H1 (cell line): ENCODE data around the gene UGT1A8. TPM values are rescaled to one million over a fixed set of nuclear protein-coding genes. Genes with fewer than 3 reads are reported as not detected.

Experiments
- CTCF ChIA-PET: fragments of 300-600 bp; sonication (Branson Sonifier 250); formaldehyde crosslinking; loops from one replicate; lab custom pipeline; 2021; ENCODE audit not compliant: partially characterized antibody; lab: Charles Lee
- POLR2A ChIA-PET: fragments of 300-600 bp; sonication (Branson Sonifier 250); formaldehyde crosslinking; loops from one replicate; lab custom pipeline; 2021; ENCODE audit warnings: inconsistent platforms; ENCODE audit not compliant: partially characterized antibody; lab: Charles Lee
- DNase-seq, 2 experiments: peaks; one replicate each; pipeline versions ENCODE4 v3.0.0 to v3.0.0-alpha.2; 2010 to 2022; ENCODE audit warnings: low spot score in 2 of 2, low read depth in 1 of 2, mixed read lengths in 1 of 2
- FAIRE-seq: peaks from 2 replicates; lab custom pipeline; 2011; peaks lifted over from hg19 to GRCh38; lab: Jason Lieb, UNC
- H2AFZ ChIP-seq: 2 replicates; pipeline ENCODE4 v1.8.1; 2012; ENCODE audit warnings: low read length, inconsistent platforms
- H2AK5ac ChIP-seq: 2 replicates; pipeline ENCODE4 v1.6.1; 2013; ENCODE audit warnings: low read depth, low read length
- H2BK120ac ChIP-seq: replicated peaks from 2 replicates; pipeline ENCODE3; 2013; ENCODE audit warnings: low read depth, low read length, inconsistent platforms
- H2BK12ac ChIP-seq: 2 replicates; pipeline ENCODE4 v1.6.1; 2013; ENCODE audit warnings: low read depth, low read length
- H2BK15ac ChIP-seq: 2 replicates; pipeline ENCODE4 v1.6.1; 2013; ENCODE audit warnings: low read length
- H2BK20ac ChIP-seq: 2 replicates; pipeline ENCODE4 v1.6.1; 2013; ENCODE audit warnings: low read length
- H2BK5ac ChIP-seq: 2 replicates; pipeline ENCODE4 v1.6.1; 2013; ENCODE audit warnings: low read depth, low read length
- H3K14ac ChIP-seq: 2 replicates; pipeline ENCODE4 v1.6.1; 2013; ENCODE audit warnings: inconsistent platforms; ENCODE audit not compliant: insufficient read length
- H3K18ac ChIP-seq: 2 replicates; pipeline ENCODE4 v1.6.1; 2013; ENCODE audit warnings: low read length; ENCODE audit errors: extremely low read depth
- H3K23ac ChIP-seq: 2 replicates; pipeline ENCODE4 v1.6.1; 2013; ENCODE audit warnings: inconsistent platforms; ENCODE audit not compliant: insufficient read length
- H3K23me2 ChIP-seq: 2 replicates; pipeline ENCODE4 v1.6.1; 2013; ENCODE audit warnings: low read depth, low read length
- H3K27ac ChIP-seq: 2 replicates; pipeline ENCODE4 v1.6.1; 2011; ENCODE audit warnings: low read depth, low read length, inconsistent platforms
- H3K27me3 ChIP-seq, 4 experiments: replicated peaks in 1 of 4; 1 replicate in 1 of 4; 2 replicates in 3 of 4; pipeline versions ENCODE4 v1.6.1 to v1.8.1; 2011 to 2013; ENCODE audit warnings: low read length in 3 of 4, mild to moderate bottlenecking in 3 of 4, inconsistent platforms in 2 of 4, mixed read lengths in 2 of 4, moderate library complexity in 1 of 4; ENCODE audit not compliant: control insufficient read depth in 3 of 4, insufficient read depth in 3 of 4; ENCODE audit errors: extremely low read depth in 1 of 4
- H3K36me3 ChIP-seq, 4 experiments: 2 replicates each; pipeline versions ENCODE4 v1.6.1 to v1.8.1; 2011 to 2013; ENCODE audit warnings: mild to moderate bottlenecking in 4 of 4, low read length in 3 of 4, moderate library complexity in 2 of 4, control low read depth in 1 of 4, inconsistent platforms in 1 of 4; ENCODE audit not compliant: insufficient read depth in 4 of 4, control insufficient read depth in 2 of 4
- H3K4ac ChIP-seq: replicated peaks from 2 replicates; pipeline ENCODE3; 2013; ENCODE audit warnings: low read length, low read depth, mixed read lengths, inconsistent platforms; ENCODE audit not compliant: insufficient read length
- H3K4me1 ChIP-seq, 4 experiments: replicated peaks in 1 of 4; 1 replicate in 1 of 4; 2 replicates in 3 of 4; pipeline versions ENCODE4 v1.6.1 to v1.8.1; 2011 to 2013; ENCODE audit warnings: low read length in 3 of 4, inconsistent platforms in 2 of 4, mixed read lengths in 1 of 4; ENCODE audit not compliant: insufficient read depth in 4 of 4, control insufficient read depth in 3 of 4
- H3K4me2 ChIP-seq, 2 experiments: 2 replicates each; pipeline versions ENCODE4 v1.6.1 to v1.8.1; 2011 to 2013; ENCODE audit warnings: low read depth in 2 of 2, low read length in 2 of 2, control low read depth in 1 of 2, inconsistent platforms in 1 of 2, mild to moderate bottlenecking in 1 of 2; ENCODE audit not compliant: insufficient read depth in 1 of 2
- H3K4me3 ChIP-seq, 4 experiments: fragments of 200-600, 300-600 bp in 1 of 4; sonication (generic), shearing (Covaris generic), sonication (Bioruptor Twin) in 1 of 4; 2 replicates each; pipeline versions ENCODE4 v1.5.1 to v1.8.1; 2011 to 2016; ENCODE audit warnings: low read length in 4 of 4, low read depth in 3 of 4, control low read depth in 2 of 4, inconsistent platforms in 2 of 4, mild to moderate bottlenecking in 2 of 4, mixed read lengths in 1 of 4, moderate library complexity in 1 of 4; ENCODE audit not compliant: insufficient read depth in 2 of 4; ENCODE audit errors: extremely low read depth in 1 of 4
- H3K56ac ChIP-seq: replicated peaks from 2 replicates; pipeline ENCODE3; 2013; ENCODE audit warnings: low read depth, mild to moderate bottlenecking, mixed read lengths, low read length, inconsistent platforms; ENCODE audit not compliant: insufficient read length
- H3K79me1 ChIP-seq: 2 replicates; pipeline ENCODE4 v1.6.1; 2013; ENCODE audit warnings: low read depth, low read length, control low read depth
- H3K79me2 ChIP-seq, 2 experiments: 2 replicates each; pipeline versions ENCODE4 v1.6.1 to v1.8.1; 2012 to 2013; ENCODE audit warnings: low read length in 2 of 2, mild to moderate bottlenecking in 2 of 2, inconsistent platforms in 1 of 2; ENCODE audit not compliant: insufficient read depth in 2 of 2, control insufficient read depth in 1 of 2
- H3K9ac ChIP-seq, 4 experiments: replicated peaks in 1 of 4; 1 replicate in 1 of 4; 2 replicates in 3 of 4; pipeline versions ENCODE4 v1.6.1 to v1.8.1; 2011 to 2013; ENCODE audit warnings: low read depth in 3 of 4, low read length in 3 of 4, control low read depth in 2 of 4, mild to moderate bottlenecking in 2 of 4, moderate library complexity in 2 of 4, inconsistent platforms in 1 of 4; ENCODE audit errors: extremely low read depth in 1 of 4
- H3K9me3 ChIP-seq, 2 experiments: 2 replicates each; pipeline versions ENCODE4 v1.6.1 to v1.8.1; 2012 to 2013; ENCODE audit warnings: mild to moderate bottlenecking in 2 of 2, moderate library complexity in 2 of 2, control low read depth in 1 of 2, inconsistent platforms in 1 of 2, low read depth in 1 of 2, low read length in 1 of 2, mixed read lengths in 1 of 2; ENCODE audit not compliant: insufficient read depth in 2 of 2
- H4K20me1 ChIP-seq, 2 experiments: replicated peaks in 1 of 2; 2 replicates each; pipeline versions ENCODE3 to v1.8.1; 2011 to 2013; ENCODE audit warnings: inconsistent platforms in 2 of 2, low read length in 2 of 2, mild to moderate bottlenecking in 1 of 2; ENCODE audit not compliant: insufficient read depth in 2 of 2, control insufficient read depth in 1 of 2
- H4K5ac ChIP-seq: 2 replicates; pipeline ENCODE4 v1.6.1; 2013; ENCODE audit warnings: low read length, low read depth, mixed read lengths, inconsistent platforms; ENCODE audit not compliant: insufficient read length
- H4K8ac ChIP-seq: 2 replicates; pipeline ENCODE4 v1.8.0; 2013; ENCODE audit warnings: mild to moderate bottlenecking, moderate library complexity, low read length, inconsistent platforms; ENCODE audit not compliant: insufficient read depth; ENCODE audit errors: extremely low read depth
- H4K91ac ChIP-seq: replicated peaks from 2 replicates; pipeline ENCODE3; 2013; ENCODE audit warnings: low read length, mixed read lengths, inconsistent platforms; ENCODE audit not compliant: insufficient read length
- RAD21 ChIP-seq, 2 experiments: IDR thresholded peaks in 1 of 2; conservative IDR thresholded peaks in 1 of 2; 2 replicates each; pipeline ENCODE4 v1.6.1; 2011; ENCODE audit warnings: low read depth in 2 of 2, low read length in 2 of 2, improper control_type of control experiment in 1 of 2, inconsistent platforms in 1 of 2, mild to moderate bottlenecking in 1 of 2, moderate library complexity in 1 of 2
- SIN3A ChIP-seq, 2 experiments: IDR thresholded peaks in 1 of 2; conservative IDR thresholded peaks in 1 of 2; 2 replicates each; pipeline ENCODE4 v1.6.1; 2011 to 2012; ENCODE audit warnings: low read length in 2 of 2, improper control_type of control experiment in 1 of 2, low read depth in 1 of 2, mild to moderate bottlenecking in 1 of 2
- WGBS, 2 experiments: shearing (Covaris generic) in 1 of 2; methylation state at CpG; one replicate each; pipeline versions ENCODE4 v1.1.6 to v1.1.7; 2013 to 2015; ENCODE audit warnings: low lambda C conversion rate in 2 of 2, mixed read lengths in 2 of 2, inconsistent platforms in 1 of 2, low coverage in 1 of 2, missing lambda C conversion rate in 1 of 2; ENCODE audit not compliant: insufficient replicate concordance in 2 of 2, insufficient coverage in 1 of 2, insufficient read length in 1 of 2; ENCODE audit errors: extremely low coverage in 1 of 2, missing lambda C conversion rate in 1 of 2; 5-methylcytosine and 5-hydroxymethylcytosine counted together
- polyA plus RNA-seq, 7 experiments: library from polyadenylated mRNA; depleted of rRNA in 3 of 7; stranded (reverse) in 5 of 7; unstranded in 2 of 7; fragments of >200 nt in 5 of 7; fragments of 200-250 nt in 2 of 7; gene quantifications; 1 replicate in 5 of 7; 2 replicates in 1 of 7; 4 replicates in 1 of 7; pipeline versions ENCODE4 v1.2.1 to v1.2.3, GENCODE V29; 2011 to 2013; ENCODE audit warnings: missing spikeins in 2 of 7, mixed read lengths in 2 of 7
- total RNA-seq: library from RNA; stranded (reverse); fragmentation: NEBNext Ultra II Directional; extraction: Animal tissue kit (Norgen Biotek cat#: 25700); gene quantifications from 2 replicates; pipeline ENCODE4 v1.2.1, GENCODE V29; 2021

The UGT1A8 gene
- total and polyA plus RNA-seq, 2 of the 8 experiments (the other 6 are each of a cell fraction or from before 2014, with no cell fraction given), result not detected

DNA sequence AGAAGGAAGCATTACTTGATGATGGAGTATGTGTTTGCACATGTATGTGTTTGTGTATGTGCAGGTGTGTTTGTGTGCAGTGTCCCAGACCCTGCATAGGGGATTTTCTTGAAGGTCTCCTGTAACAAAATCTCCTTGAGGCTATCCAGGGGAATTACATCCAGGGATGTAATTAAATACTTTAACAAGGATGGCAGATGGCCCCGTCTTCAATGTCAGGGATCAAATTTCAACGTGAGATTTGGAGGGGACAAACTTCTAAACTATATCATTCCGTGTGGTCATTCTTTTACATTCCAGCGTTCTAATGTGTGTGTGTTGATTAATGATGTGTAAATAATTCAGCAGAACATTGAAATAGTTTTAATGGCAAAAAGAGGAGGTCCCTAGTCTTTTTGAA lies 57.6 kb downstream of the UGT1A8 start:
- no peaks in the 10 kb centered on the region for H3K36me3 ChIP-seq
- H2AFZ ChIP-seq, result no peak overlapping the region
- H3K79me1 ChIP-seq, result no peaks in the 10 kb centered on the region
- H3K18ac ChIP-seq, result no peak overlapping the region
- H3K4me3 ChIP-seq, result no peak overlapping the region
- POLR2A ChIA-PET, result no interaction called here
- no peak for FAIRE-seq
- H4K20me1 ChIP-seq, result no peaks in the 10 kb centered on the region
- no peak overlapping the region for H3K23ac ChIP-seq
- no peak overlapping the region for H4K91ac ChIP-seq
- H3K79me2 ChIP-seq, result no peaks in the 10 kb centered on the region
- H3K4me1 ChIP-seq, result no peaks in the 10 kb centered on the region; a peak in 1 of 7 replicates
- no peak overlapping the region for H3K27ac ChIP-seq
- H3K27me3 ChIP-seq, result no peaks in the 10 kb centered on the region
- no peaks in the 10 kb centered on the region for H3K23me2 ChIP-seq
- TF ChIP-seq RAD21 (IDR thresholded peaks at IDR 0.05 in 1 of 2, conservative IDR thresholded peaks at IDR 0.05 in 1 of 2; ENCODE audit: low read depth in 2 of 2, low read length in 2 of 2) (0 out of 4 replicates have a peak, but pooled peaks of 1 of the 2 experiments have one; percentile 2), SIN3A (conservative IDR thresholded peaks at IDR 0.05 in 1 of 2, IDR thresholded peaks at IDR 0.05 in 1 of 2; ENCODE audit: low read depth in 1 of 2, low read length in 2 of 2) (no peak)
- TF ChIP-seq, all 59 proteins: peak for 1
- no peak for DNase-seq
- no peak overlapping the region for H3K9ac ChIP-seq
- H2AK5ac ChIP-seq, result no peak overlapping the region
- no peak overlapping the region for H3K4me2 ChIP-seq
- no peak overlapping the region for H2BK120ac ChIP-seq
- H2BK12ac ChIP-seq, result no peak overlapping the region
- H4K8ac ChIP-seq, result no peak overlapping the region
- H4K5ac ChIP-seq, result no peak overlapping the region
- CTCF ChIA-PET, result no interaction called here
- H3K4ac ChIP-seq, result no peak overlapping the region
- no peak overlapping the region for H3K14ac ChIP-seq
- H2BK20ac ChIP-seq, result no peak overlapping the region
- no peak overlapping the region for H2BK15ac ChIP-seq
- no peak overlapping the region for H2BK5ac ChIP-seq
- H3K9me3 ChIP-seq, result no peaks in the 10 kb centered on the region
- 60% methylated on average over 4 of the region's 4 CpGs; no CpG with 5 or more reads in 1 of the 2 experiments for WGBS, 2 experiments
- H3K56ac ChIP-seq, result no peak overlapping the region
